GM21526 (cell line): Measurements from ENCODE around the gene DDX46.
"Not testable (repeated sequence)": the region's sequence is repeated elsewhere in the genome, so short reads cannot be mapped to it uniquely, and the experiment has no call there.

ENCODE experiments used
- ATAC-seq: cut with Tn5 transposase; IDR thresholded peaks from one replicate; pipeline ENCODE4 v1.9.1; 2021; ENCODE audit warnings: moderate library complexity; ENCODE audit not compliant: unreplicated experiment, low FRiP score

Gene DDX46

GRCh38 chr5:134837530-134838181, 79.1 kb downstream of the DDX46 start:
- no peak for ATAC-seq

- ATAC-seq, result not testable (repeated sequence)
Measured at GRCh38 chr5:134838361-134838760, 79.8 kb downstream of the DDX46 start.

- ATAC-seq, result no peak
Measured at GRCh38 chr5:134840811-134841210, 82.2 kb downstream of the DDX46 start.

- ATAC-seq, result no peak
Measured at GRCh38 chr5:134844252-134844651, 85.7 kb downstream of the DDX46 start.

GRCh38 chr5:134845335-134845851, 86.8 kb downstream of the DDX46 start:
- ATAC-seq, result no peak

- ATAC-seq, result peak; percentile 91
Measured at GRCh38 chr5:134845852-134846640, 87.5 kb downstream of the DDX46 start, which contains the start of gene C5orf24. Gene C5orf24, plus strand, starts transcription at chr5:134845968. Its CDS starts 8,933 bp downstream, at chr5:134854901.

GRCh38 chr5:134846641-134846960, 88.0 kb downstream of the DDX46 start:
- peak; percentile 9 for ATAC-seq

- not testable (repeated sequence) for ATAC-seq
Measured at GRCh38 chr5:134849434-134849933, 90.9 kb downstream of the DDX46 start.

- ATAC-seq, result no peak
Measured at GRCh38 chr5:134851307-134851923, 92.8 kb downstream of the DDX46 start.

GRCh38 chr5:134856465-134856864, 97.9 kb downstream of the DDX46 start:
- ATAC-seq, result not testable (repeated sequence)

- ATAC-seq, result no peak
Measured at GRCh38 chr5:134857401-134857800, 98.8 kb downstream of the DDX46 start.

GRCh38 chr5:134864707-134865106, 106.1 kb downstream of the DDX46 start:
- no peak for ATAC-seq

GRCh38 chr5:134873494-134873893, 114.9 kb downstream of the DDX46 start:
- no peak for ATAC-seq

- ATAC-seq, result peak; percentile 76
Measured at GRCh38 chr5:134873987-134874830, 115.6 kb downstream of the DDX46 start, which contains the start of gene TXNDC15. Gene TXNDC15, plus strand, starts transcription at chr5:134874371. Its CDS starts 57 bp downstream, at chr5:134874428.

GRCh38 chr5:134874831-134875655, 116.5 kb downstream of the DDX46 start:
- peak; percentile 15 for ATAC-seq

GRCh38 chr5:134877159-134877558, 118.6 kb downstream of the DDX46 start:
- no peak for ATAC-seq

- no peak for ATAC-seq
Measured at GRCh38 chr5:134878403-134878802, 119.8 kb downstream of the DDX46 start.

- ATAC-seq, result no peak
Measured at GRCh38 chr5:134879456-134879855, 120.9 kb downstream of the DDX46 start.
